ENCODE measurements around the gene PLEKHA1. TPM values are rescaled to one million over a fixed set of nuclear protein-coding genes. Genes with fewer than 3 reads are reported as not detected.

PLEKHA1 gene
- total RNA-seq, 1 donor from 2014 or later = 64.5 TPM

DNA sequence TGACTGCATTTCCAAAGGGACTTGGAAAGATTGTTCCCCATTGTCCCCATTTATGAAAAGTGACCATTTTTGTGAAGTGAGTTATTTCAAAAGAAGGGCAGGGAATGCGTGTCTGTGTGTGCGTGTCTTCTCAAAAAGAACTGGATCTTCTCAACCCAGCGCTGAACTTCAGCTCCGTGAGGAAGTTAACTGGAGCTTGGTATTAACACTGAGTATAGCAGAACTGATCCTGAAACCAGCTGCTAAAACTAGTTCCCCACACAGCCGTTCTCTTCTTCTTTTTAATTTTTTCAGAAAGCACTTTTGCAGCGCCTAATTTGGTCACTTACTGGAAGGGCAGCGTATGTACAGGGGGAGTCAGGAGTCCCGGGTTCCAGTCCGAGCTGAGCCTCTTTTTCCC is 45.8 kb upstream of the PLEKHA1 start:
- H3K4me3 Mint-ChIP-seq (ENCODE audit: unreplicated experiment) = no peak overlapping the region
- no peaks in the 10 kb centered on the region for H3K9me3 Mint-ChIP-seq (ENCODE audit: low read depth)
- H3K4me1 Mint-ChIP-seq (ENCODE audit: low read depth) = peaks cover 25% of the 10 kb centered on the region
- no peak for TF ChIP-seq CTCF (IDR thresholded peaks at IDR 0.05)
- no peak for DNase-seq (ENCODE audit: low spot score)
- H3K27me3 Mint-ChIP-seq (ENCODE audit: low read depth) = no peaks in the 10 kb centered on the region
- H3K27ac Mint-ChIP-seq (ENCODE audit: unreplicated experiment) = no peak overlapping the region
- no peaks in the 10 kb centered on the region for H3K36me3 Mint-ChIP-seq (ENCODE audit: low read depth)

GRCh38 chr10:122329416-122329815 is 45.1 kb upstream of the PLEKHA1 start:
- Mint-ChIP-seq H3K27ac (ENCODE audit: unreplicated experiment) (no peak overlapping the region), H3K4me1 (ENCODE audit: low read depth) (peaks cover 19% of the 10 kb centered on the region), H3K27me3 (ENCODE audit: low read depth) (no peaks in the 10 kb centered on the region), H3K4me3 (ENCODE audit: unreplicated experiment) (no peak overlapping the region), H3K36me3 (ENCODE audit: low read depth) (no peaks in the 10 kb centered on the region), H3K9me3 (ENCODE audit: low read depth) (no peaks in the 10 kb centered on the region)
- TF ChIP-seq CTCF (IDR thresholded peaks at IDR 0.05) = no peak
- no peak for DNase-seq (ENCODE audit: low spot score)

DNA sequence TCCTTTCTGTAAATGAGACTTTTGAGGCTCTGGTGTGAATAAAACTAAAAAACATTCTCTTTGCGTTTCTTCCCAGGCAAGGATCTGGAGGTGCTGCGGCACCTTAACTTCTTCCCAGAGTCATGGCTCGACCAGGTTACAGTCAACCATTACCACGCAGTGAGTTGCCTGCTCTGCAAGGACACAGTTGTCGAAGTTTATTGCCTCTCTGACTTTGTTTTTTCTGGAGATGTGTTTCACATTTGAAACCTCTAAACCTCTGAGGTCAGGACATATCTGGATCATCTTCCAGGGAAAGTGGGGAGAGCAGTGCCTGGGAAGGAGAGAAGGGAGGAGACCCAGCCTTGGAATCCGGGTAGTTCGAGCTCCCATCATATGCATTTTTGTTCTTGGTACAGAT is 43.4 kb upstream of the PLEKHA1 start:
- Mint-ChIP-seq H3K4me3 (ENCODE audit: unreplicated experiment) (no peak overlapping the region), H3K9me3 (ENCODE audit: low read depth) (no peaks in the 10 kb centered on the region), H3K4me1 (ENCODE audit: low read depth) (peaks cover 10% of the 10 kb centered on the region), H3K27me3 (ENCODE audit: low read depth) (no peaks in the 10 kb centered on the region), H3K36me3 (ENCODE audit: low read depth) (no peaks in the 10 kb centered on the region), H3K27ac (ENCODE audit: unreplicated experiment) (no peak overlapping the region)
- DNase-seq (ENCODE audit: low spot score) = no peak
- no peak for TF ChIP-seq CTCF (IDR thresholded peaks at IDR 0.05)

- H3K4me1 Mint-ChIP-seq (ENCODE audit: low read depth) = peaks cover 7% of the 10 kb centered on the region
- no peak overlapping the region for H3K27ac Mint-ChIP-seq (ENCODE audit: unreplicated experiment)
- H3K4me3 Mint-ChIP-seq (ENCODE audit: unreplicated experiment) = no peak overlapping the region
- H3K9me3 Mint-ChIP-seq (ENCODE audit: low read depth) = no peaks in the 10 kb centered on the region
- TF ChIP-seq CTCF (IDR thresholded peaks at IDR 0.05) = no peak
- DNase-seq (ENCODE audit: low spot score) = no peak
- H3K36me3 Mint-ChIP-seq (ENCODE audit: low read depth) = no peaks in the 10 kb centered on the region
- H3K27me3 Mint-ChIP-seq (ENCODE audit: low read depth) = no peaks in the 10 kb centered on the region
Observed at GRCh38 chr10:122331615-122332446, 42.7 kb upstream of the PLEKHA1 start.

DNA sequence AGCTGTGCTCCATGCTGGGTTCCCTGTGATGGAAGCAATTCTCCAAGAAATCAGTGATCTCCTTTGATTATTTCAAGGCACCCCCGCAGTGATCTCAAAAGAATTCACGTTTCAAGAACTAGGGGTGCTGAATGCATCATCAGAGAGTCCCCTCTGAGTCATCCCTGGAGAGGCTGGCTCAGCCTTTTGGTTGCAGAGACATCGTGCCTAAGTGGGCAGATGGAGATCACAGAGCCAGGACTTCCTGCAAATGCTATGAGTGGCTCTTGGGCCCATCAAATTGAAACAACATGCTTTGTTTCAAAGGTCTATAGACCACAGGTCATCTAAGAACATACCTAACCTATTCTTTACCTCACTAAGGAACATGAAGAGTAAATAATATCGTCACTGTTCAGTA is 41.5 kb upstream of the PLEKHA1 start:
- H3K27me3 Mint-ChIP-seq (ENCODE audit: low read depth) = no peaks in the 10 kb centered on the region
- H3K36me3 Mint-ChIP-seq (ENCODE audit: low read depth) = no peaks in the 10 kb centered on the region
- no peak overlapping the region for H3K4me3 Mint-ChIP-seq (ENCODE audit: unreplicated experiment)
- TF ChIP-seq CTCF (IDR thresholded peaks at IDR 0.05) = no peak
- peaks cover 7% of the 10 kb centered on the region for H3K4me1 Mint-ChIP-seq (ENCODE audit: low read depth)
- no peak for DNase-seq (ENCODE audit: low spot score)
- no peaks in the 10 kb centered on the region for H3K9me3 Mint-ChIP-seq (ENCODE audit: low read depth)
- no peak overlapping the region for H3K27ac Mint-ChIP-seq (ENCODE audit: unreplicated experiment)
